Activated B cell treated with CpG ODN at 0.5 μM for 24 hours (primary cell): ENCODE results near the gene APOL4. TPM values are rescaled to one million over a fixed set of nuclear protein-coding genes. Genes with fewer than 3 reads are reported as not detected.

Experiments used
- ATAC-seq: fragments of 200-7000 bp; cut with Tn5 transposase; one replicate; pipeline ENCODE4 v1.10.0; 2021; ENCODE audit warnings: low read depth, mild to moderate bottlenecking, moderate library complexity
- CTCF ChIA-PET: fragments of 350-600 bp; sonication (Branson Sonifier 250); formaldehyde crosslinking; loops from one replicate; lab custom pipeline; 2021; ENCODE audit warnings: antibody characterized with exemption; lab: Charles Lee
- POLR2A ChIA-PET: fragments of 350-600 bp; sonication (Branson Sonifier 250); formaldehyde crosslinking; loops from one replicate; lab custom pipeline; 2021; ENCODE audit warnings: antibody characterized with exemption; lab: Charles Lee
- DNase-seq: peaks from one replicate; pipeline ENCODE4 v3.0.0; 2022
- H3K27ac Mint-ChIP-seq: one replicate; pipeline ENCODE4 v1.8.0; 2020; ENCODE audit warnings: mixed read lengths
- H3K27me3 Mint-ChIP-seq: one replicate; pipeline ENCODE4 v1.8.0; 2021; ENCODE audit warnings: mixed read lengths
- H3K36me3 Mint-ChIP-seq: one replicate; pipeline ENCODE4 v1.8.0; 2021; ENCODE audit warnings: low read depth, mixed read lengths
- H3K4me1 Mint-ChIP-seq: one replicate; pipeline ENCODE4 v1.8.0; 2021; ENCODE audit warnings: mixed read lengths
- H3K4me3 Mint-ChIP-seq: one replicate; pipeline ENCODE4 v1.8.0; 2020; ENCODE audit warnings: mild to moderate bottlenecking, mixed read lengths
- H3K9me3 Mint-ChIP-seq: one replicate; pipeline ENCODE4 v1.8.0; 2020; ENCODE audit warnings: mixed read lengths
- intact Hi-C: fragments of 100-400 bp; cut with micrococcal nuclease; formaldehyde crosslinking; loops from one replicate; pipeline ENCODE4 v1.15.1; 2024
- total RNA-seq: library from RNA; stranded (reverse); gene quantifications from 2 replicates; pipeline ENCODE4 v1.2.3, GENCODE V29; 2022
- TF ChIP-seq, protein P1 (sequence below): fragments of 200-600 bp; IDR thresholded peaks from one replicate; pipeline ENCODE4 v1.8.0; 2022; ENCODE audit warnings: antibody characterized with exemption, mild to moderate bottlenecking

Gene APOL4
- total RNA-seq, 1 donor from 2014 or later: not detected

DNA sequence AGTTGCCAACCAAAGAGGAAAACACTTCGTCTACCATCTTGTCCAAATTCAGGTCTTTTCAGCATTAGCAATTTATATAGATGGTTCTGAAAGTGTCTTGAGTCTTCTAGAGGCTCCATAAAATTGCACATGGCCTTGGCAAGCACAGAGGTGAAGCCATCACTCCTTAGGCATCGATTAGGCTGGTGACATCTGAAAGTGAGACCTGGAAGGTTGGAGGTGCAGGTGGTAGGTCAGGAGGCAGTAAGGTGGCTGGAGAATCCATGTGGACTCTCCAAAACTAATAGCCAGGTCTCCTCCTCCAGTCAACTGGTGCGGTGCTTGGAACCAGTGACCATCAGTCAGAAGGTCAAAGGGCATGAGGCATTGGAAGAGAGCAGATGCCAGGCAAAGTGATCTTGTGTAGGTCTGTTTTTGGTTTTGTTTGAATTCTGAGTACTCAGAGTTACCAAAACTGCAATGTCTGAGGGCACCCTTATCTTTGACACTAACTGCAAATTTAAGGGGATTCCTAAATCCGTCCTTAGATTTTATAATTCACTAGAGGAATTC lies 44.3 kb upstream of the APOL4 start:
- ChIA-PET POLR2A (interaction anchor here (0.6 kb wide), 1 partner anchor 188 kb away, joined by 3 read pairs; no protein-coding TSS in a partner anchor), CTCF (no interaction called here)
- H3K27me3 Mint-ChIP-seq: no peaks in the 10 kb centered on the region
- intact Hi-C loops: no loop called here
- peaks cover 10% of the 10 kb centered on the region for H3K9me3 Mint-ChIP-seq
- no peak overlapping the region for H3K27ac Mint-ChIP-seq
- no peak overlapping the region for H3K4me3 Mint-ChIP-seq
- no peaks in the 10 kb centered on the region for H3K36me3 Mint-ChIP-seq
- TF ChIP-seq, protein P1, sequence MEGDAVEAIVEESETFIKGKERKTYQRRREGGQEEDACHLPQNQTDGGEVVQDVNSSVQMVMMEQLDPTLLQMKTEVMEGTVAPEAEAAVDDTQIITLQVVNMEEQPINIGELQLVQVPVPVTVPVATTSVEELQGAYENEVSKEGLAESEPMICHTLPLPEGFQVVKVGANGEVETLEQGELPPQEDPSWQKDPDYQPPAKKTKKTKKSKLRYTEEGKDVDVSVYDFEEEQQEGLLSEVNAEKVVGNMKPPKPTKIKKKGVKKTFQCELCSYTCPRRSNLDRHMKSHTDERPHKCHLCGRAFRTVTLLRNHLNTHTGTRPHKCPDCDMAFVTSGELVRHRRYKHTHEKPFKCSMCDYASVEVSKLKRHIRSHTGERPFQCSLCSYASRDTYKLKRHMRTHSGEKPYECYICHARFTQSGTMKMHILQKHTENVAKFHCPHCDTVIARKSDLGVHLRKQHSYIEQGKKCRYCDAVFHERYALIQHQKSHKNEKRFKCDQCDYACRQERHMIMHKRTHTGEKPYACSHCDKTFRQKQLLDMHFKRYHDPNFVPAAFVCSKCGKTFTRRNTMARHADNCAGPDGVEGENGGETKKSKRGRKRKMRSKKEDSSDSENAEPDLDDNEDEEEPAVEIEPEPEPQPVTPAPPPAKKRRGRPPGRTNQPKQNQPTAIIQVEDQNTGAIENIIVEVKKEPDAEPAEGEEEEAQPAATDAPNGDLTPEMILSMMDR: no peak
- DNase-seq (no peak), ATAC-seq (no peak)
- peaks cover 5% of the 10 kb centered on the region for H3K4me1 Mint-ChIP-seq

DNA sequence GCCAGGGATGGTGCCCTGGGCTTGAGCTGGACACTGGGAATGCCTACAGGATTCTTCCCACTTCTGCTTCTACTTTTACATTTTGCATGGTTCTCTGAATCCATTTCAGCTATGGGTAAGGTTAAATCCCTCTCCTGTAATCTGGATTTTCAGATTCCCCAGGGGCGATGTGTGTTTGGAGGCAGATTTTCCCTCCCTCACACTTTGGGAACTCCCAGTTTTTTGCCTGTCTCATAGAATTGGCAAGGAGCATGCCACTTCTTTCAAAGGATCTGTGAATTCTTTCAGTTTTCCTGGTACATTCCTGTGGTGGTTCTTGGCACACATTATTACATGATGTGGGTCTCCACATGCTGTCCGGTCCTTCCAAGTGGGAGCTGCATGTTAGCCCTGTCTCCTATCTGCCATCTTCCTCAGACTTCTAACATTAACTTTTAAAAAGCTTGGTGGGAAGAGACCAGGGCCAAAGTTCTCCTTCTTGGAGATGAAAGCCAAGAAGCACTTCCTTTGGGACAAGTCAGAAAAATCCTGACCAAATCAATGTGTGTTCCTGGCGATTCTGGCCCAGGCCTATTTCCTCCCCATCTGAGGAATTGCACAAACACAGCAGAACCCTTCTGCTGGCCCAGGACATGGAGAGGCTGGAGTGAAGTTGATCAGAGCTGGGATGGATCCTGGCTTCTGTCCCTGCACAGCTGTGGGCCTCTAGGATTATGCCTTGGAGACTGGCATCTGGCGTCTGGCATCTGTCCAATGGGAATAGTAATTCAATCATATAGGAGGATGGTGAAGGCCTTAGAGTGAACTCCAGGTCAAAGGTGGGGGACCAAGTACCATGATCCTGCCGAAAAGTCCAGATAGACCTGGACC lies 43.1 kb upstream of the APOL4 start:
- POLR2A ChIA-PET: interaction anchor here (1.8 kb wide), 1 partner anchor 8 kb away, joined by 5 read pairs; the partner anchor contains the start of gene APOL1
- Mint-ChIP-seq H3K27ac (no peak overlapping the region), H3K9me3 (peaks cover 10% of the 10 kb centered on the region), H3K4me1 (peaks cover 6% of the 10 kb centered on the region), H3K4me3 (no peak overlapping the region), H3K27me3 (no peaks in the 10 kb centered on the region), H3K36me3 (no peaks in the 10 kb centered on the region)
- ATAC-seq: no peak
- intact Hi-C loops: no loop called here
- TF ChIP-seq, protein P1: no peak
- CTCF ChIA-PET: interaction anchor here (1.3 kb wide), 1 partner anchor 33 kb away, joined by 4 read pairs; no protein-coding TSS in a partner anchor
- no peak for DNase-seq

DNA sequence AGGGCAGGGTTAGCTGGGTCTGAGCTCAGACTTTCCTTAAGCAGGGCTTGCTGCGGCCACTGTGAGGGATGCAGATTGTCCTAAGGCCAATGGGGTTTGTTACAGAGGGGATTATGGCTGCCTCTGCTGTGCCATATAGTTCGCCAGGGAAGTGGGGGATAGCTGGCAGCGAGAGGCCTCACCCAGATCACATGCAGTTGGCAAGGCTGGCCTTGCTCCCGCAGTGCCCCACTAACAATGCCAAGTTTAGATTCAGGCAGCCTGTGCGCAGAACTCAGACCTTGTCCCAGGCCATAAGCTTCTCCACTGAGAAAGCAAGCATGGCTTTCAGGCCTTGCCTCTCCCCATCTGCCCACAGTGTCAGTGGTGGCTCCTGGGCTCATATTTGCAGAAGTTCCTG lies 42.4 kb upstream of the APOL4 start:
- Mint-ChIP-seq H3K36me3 (peaks cover 5% of the 10 kb centered on the region), H3K4me1 (peaks cover 14% of the 10 kb centered on the region), H3K9me3 (peaks cover 8% of the 10 kb centered on the region), H3K27me3 (no peaks in the 10 kb centered on the region), H3K4me3 (no peak overlapping the region), H3K27ac (no peak overlapping the region)
- ChIA-PET POLR2A (interaction anchor here (1.8 kb wide), 1 partner anchor 9 kb away, joined by 5 read pairs; the partner anchor contains the start of gene APOL1), CTCF (interaction anchor here (1.3 kb wide), 1 partner anchor 34 kb away, joined by 4 read pairs; no protein-coding TSS in a partner anchor)
- no peak for ATAC-seq
- no peak for DNase-seq
- TF ChIP-seq, protein P1: no peak
- intact Hi-C loops: no loop called here

DNA sequence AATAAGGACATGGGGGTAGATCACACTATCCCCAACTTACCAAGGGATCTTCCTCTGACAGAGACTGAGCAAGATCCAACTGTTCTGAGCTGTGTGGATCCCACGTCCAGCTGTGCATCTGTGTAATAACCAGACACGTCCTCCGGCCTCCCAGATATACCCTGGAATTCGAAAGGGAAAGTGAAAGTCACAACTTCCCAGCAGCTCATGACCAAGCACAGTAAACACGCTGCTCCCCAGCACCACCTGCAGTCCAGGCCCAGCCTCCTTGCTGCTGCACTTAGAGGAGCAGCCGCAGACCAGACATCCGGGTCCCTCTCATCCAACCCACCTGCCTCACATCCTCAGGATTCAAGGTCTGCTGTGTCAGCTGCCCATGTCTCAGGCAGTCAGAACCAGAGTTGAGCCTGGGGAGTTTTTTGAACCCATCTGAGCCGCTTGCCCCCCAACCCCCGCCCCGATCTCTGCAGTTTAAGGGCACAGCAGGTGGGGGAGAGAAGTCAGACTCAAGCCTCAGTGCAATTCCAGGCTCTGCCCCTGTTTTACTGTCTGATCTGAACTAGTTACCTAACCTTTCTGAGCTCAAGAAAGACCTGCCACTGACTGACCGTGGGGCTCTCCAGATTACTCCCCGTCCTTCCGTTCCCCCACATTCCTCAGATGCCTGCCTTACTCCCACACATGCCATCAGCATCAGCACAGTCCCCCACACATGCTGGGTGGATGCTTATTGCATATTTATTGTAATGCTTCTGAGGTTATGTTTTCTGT lies 38.0 kb upstream of the APOL4 start, which contains the start of gene APOL2:
Gene APOL2, minus strand, starts transcription at position 127 of the 771 bp plus-strand sequence. CDS start 6,365 bp downstream, outside the sequence.
- intact Hi-C loops: loop anchor here (1.0 to 5.0 kb wide), 3 partner anchors 13 to 42 kb away; partner anchors contain the start of gene APOL1
- CTCF ChIA-PET: interaction anchor here (0.6 to 2.9 kb wide), 10 partner anchors 14 to 247 kb away, joined by 3 to 12 read pairs (median 4); partner anchors contain the start of gene APOL1
- ATAC-seq (peak; percentile 98), DNase-seq (peak; percentile 56)
- POLR2A ChIA-PET: interaction anchor here (0.5 to 3.1 kb wide), 11 partner anchors 9 to 1351 kb away, joined by 3 to 13 read pairs (median 3); partner anchors contain the start of genes APOL1, EIF3D, FOXRED2 and TXN2
- Mint-ChIP-seq H3K27me3 (no peaks in the 10 kb centered on the region), H3K4me1 (peaks cover 46% of the 10 kb centered on the region), H3K9me3 (peaks cover 3% of the 10 kb centered on the region), H3K36me3 (peaks cover 33% of the 10 kb centered on the region), H3K27ac (peak within 1 kb of the TSS; percentile 94), H3K4me3 (peak within 1 kb of the TSS; percentile 98)
- TF ChIP-seq, protein P1: no peak
